Measurements from ENCODE around the gene JTB. TPM values are rescaled to one million over a fixed set of nuclear protein-coding genes. Genes with fewer than 3 reads are reported as not detected.

JTB gene
- total and polyA plus RNA-seq, 2 of the 4 experiments (the other 2 are of a cell fraction): 123 to 138 TPM

- ChIA-PET CTCF (no interaction called here), POLR2A (ENCODE audit: unreplicated experiment) (interaction anchor here (0.6 kb wide), 1 partner anchor 125 kb away, joined by 4 read pairs; no protein-coding TSS in a partner anchor)
- Histone ChIP-seq H4K20me1 (ENCODE audit: insufficient read depth, low read length) (no peaks in the 10 kb centered on the region), H2AFZ (replicated peaks; ENCODE audit: low read length, poor library complexity) (no peak overlapping the region), H4K91ac (ENCODE audit: insufficient read depth, low read depth, low read length) (no peak overlapping the region), H4K5ac (ENCODE audit: low read depth, low read length) (no peak overlapping the region), H3K4me3 (ENCODE audit: insufficient read depth, low read depth, low read length) (no peak overlapping the region), H2AK9ac (replicated peaks; ENCODE audit: low read depth, low read length, poor library complexity) (no peak overlapping the region), H3K27me3 (ENCODE audit: control insufficient read depth, insufficient read depth, low read length) (no peaks in the 10 kb centered on the region), H3K36me3 (ENCODE audit: control insufficient read depth, insufficient read depth, low read length) (no peaks in the 10 kb centered on the region), H3K27ac (ENCODE audit: insufficient read depth, low read length) (no peak overlapping the region), H3K4me1 (ENCODE audit: control insufficient read depth, insufficient read depth, low read length) (no peaks in the 10 kb centered on the region), H2BK5ac (ENCODE audit: low read depth, low read length, poor library complexity, severe bottlenecking) (no peak overlapping the region), H4K8ac (ENCODE audit: low read depth in 2 of 2, low read length in 2 of 2) (no peak overlapping the region), H3K9me1 (ENCODE audit: insufficient read depth, low read length) (no peaks in the 10 kb centered on the region), H3K9me3 (ENCODE audit: control insufficient read depth, insufficient read depth, low read length) (no peaks in the 10 kb centered on the region), H2BK20ac (ENCODE audit: low read depth, low read length) (no peak overlapping the region), H3K23ac (ENCODE audit: low read depth, low read length) (no peak overlapping the region), H3K9ac (ENCODE audit: low read depth, low read length) (no peak overlapping the region), H2AK5ac (ENCODE audit: low read depth, low read length) (no peak overlapping the region), H3K18ac (ENCODE audit: low read depth, low read length) (no peak overlapping the region), H3K14ac (replicated peaks; ENCODE audit: low read depth, low read length) (no peak overlapping the region), H2BK120ac (ENCODE audit: low read depth, low read length) (no peak overlapping the region), H3K4me2 (ENCODE audit: low read depth, low read length) (no peak overlapping the region), H3K4ac (ENCODE audit: low read depth, low read length) (no peak overlapping the region), H3K56ac (ENCODE audit: extremely low read depth, insufficient read depth, low read length) (no peak overlapping the region), H2BK15ac (ENCODE audit: low read depth, low read length) (no peak overlapping the region), H3K79me1 (ENCODE audit: low read depth in 1 of 2, low read length in 2 of 2) (no peaks in the 10 kb centered on the region)
- dilution Hi-C loops (cut with HindIII; ENCODE audit: low sequenced_read_pairs, unreplicated experiment): no loop called here
- TF ChIP-seq RFX5 (IDR thresholded peaks at IDR 0.05; ENCODE audit: low read depth, low read length) (no peak), CTCF (conservative IDR thresholded peaks at IDR 0.05; ENCODE audit: low read depth, low read length) (no peak), SMC3 (IDR thresholded peaks at IDR 0.05; ENCODE audit: low read depth, low read length) (no peak), MXI1 (IDR thresholded peaks at IDR 0.05; ENCODE audit: borderline replicate concordance, low read depth, low read length) (no peak), MAFK (IDR thresholded peaks at IDR 0.05; ENCODE audit: low read depth, low read length) (no peak), CEBPB (IDR thresholded peaks at IDR 0.05; ENCODE audit: low read depth, low read length) (no peak), POLR2A (IDR thresholded peaks at IDR 0.05; ENCODE audit: low read depth, low read length) (no peak), FOS (IDR thresholded peaks at IDR 0.05; ENCODE audit: low read depth, low read length) (no peak), MAZ (IDR thresholded peaks at IDR 0.05; ENCODE audit: borderline replicate concordance, low read depth, low read length) (no peak), ELK1 (IDR thresholded peaks at IDR 0.05; ENCODE audit: borderline replicate concordance, low read depth, low read length) (no peak), NFE2L2 (IDR thresholded peaks at IDR 0.05; ENCODE audit: low read depth, low read length) (no peak), RAD21 (IDR thresholded peaks at IDR 0.05; ENCODE audit: low read length) (no peak), CHD1 (IDR thresholded peaks at IDR 0.05; ENCODE audit: low read depth, low read length) (no peak), RCOR1 (IDR thresholded peaks at IDR 0.05; ENCODE audit: insufficient replicate concordance, low read length) (no peak), USF2 (IDR thresholded peaks at IDR 0.05; ENCODE audit: low read depth, low read length) (no peak), BHLHE40 (IDR thresholded peaks at IDR 0.05; ENCODE audit: low read depth, low read length) (no peak)
- WGBS, 2 experiments (ENCODE audit: extremely low coverage in 2 of 2, insufficient read length in 1 of 2): no CpG with 5 or more reads among the region's 1 CpG
- ATAC-seq (ENCODE audit: low read depth) (no peak), DNase-seq (no peak)
- intact Hi-C loops (cut with micrococcal nuclease): no loop called here
- BruUV-seq (replicated peaks): no TSS peak
- in situ Hi-C loops (cut with MboI; ENCODE audit: low sequenced_read_pairs): loop anchor here (10.0 kb wide), 1 partner anchor 133 kb away; no protein-coding TSS in a partner anchor
These were observed 34.7 kb upstream of the JTB start for GRCh38 chr1:154012129-154012528.
